D721Med (cell line): ENCODE measurements around the gene FKBP5.

Experiments
- DNase-seq: peaks from one replicate; pipeline ENCODE4 v3.0.0; 2011; ENCODE audit warnings: low spot score; ENCODE audit not compliant: insufficient read length
- FAIRE-seq: peaks from 2 replicates; lab custom pipeline; 2011; peaks lifted over from hg19 to GRCh38; lab: Jason Lieb, UNC
- TF ChIP-seq, protein P1 (sequence below): IDR thresholded peaks from 2 replicates; pipeline ENCODE4 v1.5.1; 2012; ENCODE audit warnings: mild to moderate bottlenecking, control low read depth; ENCODE audit not compliant: insufficient read depth; ENCODE audit errors: missing control alignments

The FKBP5 gene

DNA sequence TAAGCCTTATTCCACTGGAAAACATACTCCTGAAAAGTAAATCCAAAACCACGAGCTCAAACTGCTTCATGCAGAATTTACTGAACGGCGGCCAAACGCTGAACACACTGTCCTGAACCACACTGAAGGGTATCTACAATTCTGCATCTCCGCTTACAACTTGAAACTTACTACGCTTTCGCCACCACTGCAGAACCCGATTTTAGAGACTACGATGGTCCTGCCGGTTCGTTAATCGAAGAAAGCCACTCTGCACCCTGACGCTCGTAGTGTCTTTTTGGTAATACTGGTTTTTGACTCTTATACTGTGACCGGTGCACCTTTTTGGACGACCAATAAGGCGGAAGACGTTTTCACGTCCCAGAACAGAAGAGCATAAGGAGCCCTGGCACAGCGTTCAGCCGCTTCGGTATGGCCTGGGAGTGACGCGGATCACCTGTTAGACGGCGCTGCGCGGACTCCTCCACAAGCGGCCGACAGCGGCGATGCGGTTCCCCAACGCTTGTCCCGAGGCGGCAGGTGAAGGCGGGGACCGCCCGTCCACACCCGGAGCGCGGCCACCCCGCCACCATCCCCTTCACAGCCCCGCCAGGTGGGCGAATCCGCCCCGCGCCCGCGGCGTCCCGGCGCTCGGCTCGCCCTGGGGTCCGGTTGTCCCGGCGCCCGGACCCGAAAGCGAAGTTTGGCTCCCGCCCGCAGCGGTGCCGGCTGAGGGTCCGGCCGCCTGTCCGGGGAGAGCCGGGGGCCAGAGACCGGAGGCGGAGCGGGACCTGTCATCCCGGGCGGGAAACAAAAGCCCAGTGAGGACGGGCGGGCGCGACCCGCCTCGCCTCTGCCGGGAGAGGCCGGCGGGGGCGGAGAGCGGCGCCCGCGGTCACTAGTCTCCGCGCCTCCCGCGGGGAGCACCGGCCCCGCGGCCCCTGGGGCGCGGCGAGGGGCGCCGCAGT lies 784 bp downstream of the FKBP5 start:
- TF ChIP-seq, protein P1, sequence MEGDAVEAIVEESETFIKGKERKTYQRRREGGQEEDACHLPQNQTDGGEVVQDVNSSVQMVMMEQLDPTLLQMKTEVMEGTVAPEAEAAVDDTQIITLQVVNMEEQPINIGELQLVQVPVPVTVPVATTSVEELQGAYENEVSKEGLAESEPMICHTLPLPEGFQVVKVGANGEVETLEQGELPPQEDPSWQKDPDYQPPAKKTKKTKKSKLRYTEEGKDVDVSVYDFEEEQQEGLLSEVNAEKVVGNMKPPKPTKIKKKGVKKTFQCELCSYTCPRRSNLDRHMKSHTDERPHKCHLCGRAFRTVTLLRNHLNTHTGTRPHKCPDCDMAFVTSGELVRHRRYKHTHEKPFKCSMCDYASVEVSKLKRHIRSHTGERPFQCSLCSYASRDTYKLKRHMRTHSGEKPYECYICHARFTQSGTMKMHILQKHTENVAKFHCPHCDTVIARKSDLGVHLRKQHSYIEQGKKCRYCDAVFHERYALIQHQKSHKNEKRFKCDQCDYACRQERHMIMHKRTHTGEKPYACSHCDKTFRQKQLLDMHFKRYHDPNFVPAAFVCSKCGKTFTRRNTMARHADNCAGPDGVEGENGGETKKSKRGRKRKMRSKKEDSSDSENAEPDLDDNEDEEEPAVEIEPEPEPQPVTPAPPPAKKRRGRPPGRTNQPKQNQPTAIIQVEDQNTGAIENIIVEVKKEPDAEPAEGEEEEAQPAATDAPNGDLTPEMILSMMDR, result no peak
- FAIRE-seq (no peak), DNase-seq (no peak)

DNA sequence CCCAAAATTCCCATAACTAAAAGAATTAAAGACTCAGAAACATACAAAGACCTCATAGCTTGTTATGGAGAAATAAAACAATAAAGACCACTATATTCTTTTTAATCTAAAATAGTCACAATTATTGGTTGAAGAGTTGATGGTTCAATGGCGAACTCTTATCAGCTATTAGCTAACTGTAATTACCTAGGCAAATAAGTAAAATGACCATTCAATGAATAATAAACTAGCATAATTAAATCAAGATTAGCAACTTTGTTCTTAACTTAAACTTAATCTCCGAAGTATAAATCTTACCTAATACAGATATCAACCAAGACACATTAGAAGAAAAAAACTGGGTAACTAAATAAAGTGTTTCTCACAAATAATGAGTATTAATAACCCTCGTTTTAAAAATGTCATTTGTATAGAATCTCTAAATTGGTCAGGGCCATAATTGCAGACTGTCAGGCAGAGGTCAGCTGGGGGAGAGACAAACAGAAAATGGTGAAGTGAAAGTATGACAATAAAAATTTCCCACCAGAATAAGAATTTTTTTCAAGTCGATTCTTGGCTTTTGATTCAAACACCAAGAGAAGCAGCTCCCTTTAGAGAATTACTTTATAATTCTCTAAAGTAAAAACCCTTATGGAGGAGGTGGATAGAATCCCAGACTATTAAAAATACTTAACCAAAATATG lies 1.7 kb downstream of the FKBP5 start:
- FAIRE-seq (no peak), DNase-seq (no peak)
- TF ChIP-seq, protein P1, result no peak

DNA sequence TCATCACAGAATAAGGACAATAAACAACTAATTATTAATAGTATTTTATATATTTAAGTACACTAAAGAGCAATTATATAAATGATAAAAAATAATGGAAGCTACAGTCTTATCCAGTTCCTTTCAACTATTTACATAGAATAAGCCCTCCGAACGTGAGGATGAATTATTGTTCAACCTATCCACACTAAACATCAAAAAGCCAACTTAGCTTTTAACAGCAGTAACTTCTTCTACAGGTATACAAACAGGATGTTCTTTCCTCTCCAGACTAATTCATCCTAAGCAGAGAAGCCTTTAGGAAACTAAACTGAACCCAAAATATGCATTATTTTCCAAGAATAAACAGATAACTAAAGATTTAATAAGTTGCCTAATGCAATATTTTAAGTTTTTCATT lies 2.3 kb downstream of the FKBP5 start:
- no peak for FAIRE-seq
- no peak for DNase-seq
- TF ChIP-seq, protein P1, result no peak

DNA sequence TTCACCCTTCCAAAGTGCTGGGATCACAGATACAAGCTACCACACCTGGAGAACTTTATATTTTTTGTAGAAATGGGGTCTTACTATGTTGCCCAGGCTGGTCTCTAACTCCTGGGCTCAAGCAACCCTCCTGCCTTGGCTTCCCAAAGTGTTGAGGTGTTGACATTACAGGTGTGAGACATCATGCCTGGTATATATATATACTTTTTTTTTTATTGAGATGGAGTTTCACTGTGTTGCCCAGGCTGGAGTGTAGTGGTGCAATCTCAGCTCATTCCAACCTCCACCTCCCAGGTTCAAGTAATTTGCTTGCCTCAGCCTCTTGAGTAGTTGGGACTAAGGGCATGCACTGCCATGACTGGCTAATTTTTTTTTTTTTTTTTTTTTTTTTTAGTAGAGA lies 5.4 kb downstream of the FKBP5 start:
- DNase-seq (no peak), FAIRE-seq (no peak)
- TF ChIP-seq, protein P1, result no peak

DNA sequence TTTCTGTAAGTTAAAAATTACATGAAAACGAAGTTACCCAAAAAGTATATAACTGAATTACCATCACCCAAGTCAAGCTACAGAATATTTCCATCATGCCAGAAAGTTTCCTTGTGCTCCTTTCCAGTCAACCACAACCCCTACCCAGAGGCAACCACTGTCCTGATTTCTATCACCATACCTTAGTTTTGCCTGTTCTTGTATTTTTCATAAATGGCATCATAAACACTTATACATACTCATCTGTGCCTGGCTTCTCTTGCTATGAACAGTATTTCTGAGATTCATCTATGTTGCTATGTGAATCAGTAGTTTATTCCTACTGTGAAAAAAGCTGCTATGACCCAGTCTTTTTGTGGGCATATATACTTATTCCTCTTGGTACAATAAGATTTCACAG lies 7.4 kb downstream of the FKBP5 start:
- TF ChIP-seq, protein P1, result no peak
- FAIRE-seq (no peak), DNase-seq (no peak)

DNA sequence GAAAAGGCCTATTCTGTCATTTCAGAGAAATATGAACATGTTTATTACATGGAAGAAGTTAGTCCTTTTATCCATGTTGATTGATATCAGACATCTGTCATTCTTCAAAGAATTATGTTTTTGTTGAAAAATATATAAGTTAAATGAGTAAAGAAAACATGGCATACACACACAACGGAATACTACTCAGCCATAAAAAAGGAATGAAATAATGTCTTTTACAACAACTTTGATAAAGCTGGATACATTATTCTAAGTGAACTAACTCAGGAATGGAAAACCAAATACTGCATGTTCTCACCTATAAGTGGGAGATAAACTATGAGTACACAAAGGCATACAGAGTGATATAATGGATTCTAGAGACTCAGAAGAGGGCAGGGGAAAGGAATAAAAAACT lies 9.3 kb downstream of the FKBP5 start:
- FAIRE-seq (no peak), DNase-seq (no peak)
- TF ChIP-seq, protein P1, result no peak
